ENCODE data around the gene TULP4. TPM values are rescaled to one million over a fixed set of nuclear protein-coding genes. Genes with fewer than 3 reads are reported as not detected.

TULP4 gene
- total RNA-seq, 3 donors from 2014 or later = 104 to 171 (median 112) TPM

DNA sequence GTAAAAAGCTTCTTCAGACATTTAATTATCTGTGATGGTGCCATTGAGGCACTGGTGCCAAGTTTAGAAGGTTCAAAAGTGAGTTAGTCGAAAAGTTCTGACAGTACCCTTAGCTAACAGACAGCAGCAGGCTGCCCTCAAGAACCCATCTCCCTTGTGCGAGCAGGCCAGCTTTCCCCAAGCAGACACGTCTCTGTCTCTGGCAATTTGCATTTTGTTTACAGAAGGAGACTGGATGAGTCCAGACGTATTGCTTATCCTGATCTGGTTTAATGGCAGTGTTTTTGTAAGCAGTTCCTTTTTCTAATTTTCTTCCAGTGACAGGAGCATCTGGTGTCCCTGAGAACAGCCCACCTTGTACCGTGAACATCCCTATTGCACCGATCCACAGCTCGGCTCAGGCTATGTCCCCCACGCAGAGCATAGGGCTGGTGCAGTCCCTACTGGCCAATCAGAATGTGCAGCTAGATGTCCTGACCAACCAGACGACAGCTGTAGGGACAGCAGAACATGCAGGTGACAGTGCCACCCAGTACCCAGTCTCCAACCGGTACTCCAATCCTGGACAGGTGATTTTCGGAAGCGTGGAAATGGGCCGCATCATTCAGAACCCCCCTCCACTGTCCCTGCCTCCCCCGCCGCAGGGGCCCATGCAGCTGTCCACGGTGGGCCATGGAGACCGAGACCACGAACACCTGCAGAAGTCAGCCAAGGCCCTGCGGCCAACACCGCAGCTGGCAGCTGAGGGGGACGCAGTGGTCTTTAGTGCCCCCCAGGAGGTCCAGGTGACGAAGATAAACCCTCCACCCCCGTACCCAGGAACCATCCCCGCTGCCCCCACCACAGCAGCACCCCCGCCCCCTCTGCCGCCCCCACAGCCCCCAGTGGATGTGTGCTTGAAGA is 189.3 kb downstream of the TULP4 start:
- Histone ChIP-seq H3K27ac (no peak overlapping the region), H3K4me3 (no peak overlapping the region), H3K36me3 (peaks cover 9% of the 10 kb centered on the region), H3K27me3 (no peaks in the 10 kb centered on the region), H3K9me3 (peaks cover 0 to 6% of the 10 kb centered on the region in 2 donors), H3K4me1 (no peaks in the 10 kb centered on the region)
- TF ChIP-seq POLR2AphosphoS5 (IDR thresholded peaks at IDR 0.05) = no peak
- TF ChIP-seq POLR2A (IDR thresholded peaks at IDR 0.05) = no peak
- no peak for TF ChIP-seq CTCF (IDR thresholded peaks at IDR 0.05)
- intact Hi-C loops (cut with DNase I; ENCODE audit: low total_unique reads) = no loop called here
- no peak for DNase-seq (ENCODE audit: low spot score in 2 of 2)

- Histone ChIP-seq H3K9me3 (peaks cover 0 to 6% of the 10 kb centered on the region in 2 donors), H3K4me3 (no peak overlapping the region), H3K27me3 (no peaks in the 10 kb centered on the region), H3K36me3 (peaks cover 12% of the 10 kb centered on the region), H3K27ac (no peak overlapping the region), H3K4me1 (no peaks in the 10 kb centered on the region)
- intact Hi-C loops (cut with DNase I; ENCODE audit: low total_unique reads) = no loop called here
- DNase-seq (ENCODE audit: low spot score in 2 of 2) = no peak
- TF ChIP-seq POLR2AphosphoS5 (IDR thresholded peaks at IDR 0.05) (no peak), CTCF (IDR thresholded peaks at IDR 0.05) (no peak), POLR2A (IDR thresholded peaks at IDR 0.05) (no peak)
Observed at GRCh38 chr6:158502263-158502950, 190.1 kb downstream of the TULP4 start.

- H3K4me3 ChIP-seq = no peak overlapping the region
- intact Hi-C loops (cut with DNase I; ENCODE audit: low total_unique reads) = no loop called here
- TF ChIP-seq POLR2AphosphoS5 (IDR thresholded peaks at IDR 0.05) (no peak), POLR2A (IDR thresholded peaks at IDR 0.05) (no peak), CTCF (IDR thresholded peaks at IDR 0.05) (no peak)
- no peaks in the 10 kb centered on the region for H3K27me3 ChIP-seq
- no peak overlapping the region for H3K27ac ChIP-seq
- no peaks in the 10 kb centered on the region for H3K4me1 ChIP-seq
- H3K9me3 ChIP-seq = peaks cover 0 to 6% of the 10 kb centered on the region in 2 donors
- H3K36me3 ChIP-seq = peaks cover 12% of the 10 kb centered on the region
- DNase-seq (ENCODE audit: low spot score in 2 of 2) = no peak
Observed at GRCh38 chr6:158503222-158503621, 191.0 kb downstream of the TULP4 start.

- intact Hi-C loops (cut with DNase I; ENCODE audit: low total_unique reads) = no loop called here
- Histone ChIP-seq H3K9me3 (peaks cover 0 to 6% of the 10 kb centered on the region in 2 donors), H3K36me3 (peaks cover 12% of the 10 kb centered on the region), H3K27me3 (no peaks in the 10 kb centered on the region), H3K4me3 (no peak overlapping the region), H3K27ac (no peak overlapping the region), H3K4me1 (no peaks in the 10 kb centered on the region)
- TF ChIP-seq POLR2AphosphoS5 (IDR thresholded peaks at IDR 0.05) (no peak), CTCF (IDR thresholded peaks at IDR 0.05) (no peak), POLR2A (IDR thresholded peaks at IDR 0.05) (no peak)
- no peak for DNase-seq (ENCODE audit: low spot score in 2 of 2)
Observed at GRCh38 chr6:158503846-158504245, 191.6 kb downstream of the TULP4 start.

DNA sequence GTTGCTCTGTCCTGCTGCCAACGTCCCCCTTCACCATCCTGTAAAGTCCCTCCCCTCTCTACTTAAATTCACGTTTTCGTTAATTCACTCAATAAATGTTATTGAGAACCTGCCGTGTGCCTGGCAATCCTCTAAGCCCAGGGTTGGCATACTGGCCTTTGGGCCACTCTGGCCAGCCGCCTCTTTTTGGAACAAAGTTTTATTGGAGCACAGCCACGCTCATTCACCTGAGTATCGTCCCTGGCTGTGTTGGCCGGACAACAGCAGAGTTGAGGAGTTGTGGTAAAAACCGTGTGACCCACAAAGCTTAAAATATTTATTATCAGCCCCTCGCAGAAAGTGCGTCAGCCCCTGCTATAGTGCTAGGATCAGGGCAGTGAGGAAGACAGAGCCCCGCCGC is 192.9 kb downstream of the TULP4 start:
- no peak for DNase-seq (ENCODE audit: low spot score in 2 of 2)
- no peak overlapping the region for H3K27ac ChIP-seq
- peaks cover 12% of the 10 kb centered on the region for H3K36me3 ChIP-seq
- no peak for TF ChIP-seq POLR2AphosphoS5 (IDR thresholded peaks at IDR 0.05)
- H3K9me3 ChIP-seq = peaks cover 0 to 6% of the 10 kb centered on the region in 2 donors
- H3K4me1 ChIP-seq = no peaks in the 10 kb centered on the region
- H3K27me3 ChIP-seq = no peaks in the 10 kb centered on the region
- intact Hi-C loops (cut with DNase I; ENCODE audit: low total_unique reads) = no loop called here
- no peak overlapping the region for H3K4me3 ChIP-seq
